HCT116 (cell line): ENCODE results near the gene YBX1. TPM values are rescaled to one million over a fixed set of nuclear protein-coding genes. Genes with fewer than 3 reads are reported as not detected.
"Not testable (repeated sequence)": the region's sequence is repeated elsewhere in the genome, so short reads cannot be mapped to it uniquely, and the experiment has no call there.

ENCODE experiments used
- ATAC-seq: fragments of 200-7000 bp; cut with Tn5 transposase; 2 replicates; pipeline ENCODE4 v1.9.1; 2020; ENCODE audit warnings: mild to moderate bottlenecking, moderate library complexity
- BruUV-seq: library from RNA; stranded (reverse); fragments of 400-500 nt; replicated peaks from 2 replicates; lab custom pipeline; 2021; lab: Mats Ljungman, UMichigan
- CTCF ChIA-PET: fragments of 300-600 bp; sonication (Branson Sonifier 250); formaldehyde crosslinking; loops from one replicate; lab custom pipeline; 2021; ENCODE audit warnings: antibody characterized with exemption; lab: Charles Lee
- POLR2A ChIA-PET: fragments of 300-600, 350-600 bp; sonication (Branson Sonifier 250); formaldehyde crosslinking; loops from one replicate; lab custom pipeline; 2021; ENCODE audit warnings: antibody characterized with exemption; lab: Charles Lee
- RAD21 ChIA-PET, 2 experiments: fragments of 300-600 bp; sonication (Branson Sonifier 250); formaldehyde crosslinking; loops; one replicate each; lab custom pipeline; 2023; ENCODE audit warnings: low total read pairs in 2 of 2; ENCODE audit not compliant: uncharacterized antibody in 2 of 2, unreplicated experiment in 2 of 2, low non-redundant PET in 1 of 2; lab: Charles Lee
- DNase-seq: peaks from one replicate; pipeline ENCODE4 v3.0.0-alpha.2; 2010; ENCODE audit warnings: low read depth, low spot score
- H2AFZ ChIP-seq: fragments of 200-600 bp; shearing (Covaris generic), sonication (generic); 2 replicates; pipeline ENCODE4 v1.6.1; 2017; ENCODE audit warnings: low read depth, mixed run types, mixed read lengths, antibody characterized with exemption, low read length; ENCODE audit not compliant: poor library complexity, severe bottlenecking
- H3K27ac ChIP-seq: 2 replicates; pipeline ENCODE4 v1.5.1; 2012; ENCODE audit warnings: low read depth, low read length
- H3K27me3 ChIP-seq: fragments of 200-600 bp; sonication (generic); 2 replicates; pipeline ENCODE4 v1.6.1; 2016; ENCODE audit warnings: mixed run types, low read length, mixed read lengths; ENCODE audit not compliant: insufficient read depth
- H3K36me3 ChIP-seq, 2 experiments: fragments of 200-500 bp in 1 of 2; fragments of 200-600 bp in 1 of 2; sonication (Bioruptor generic) in 1 of 2; sonication (generic) in 1 of 2; 2 replicates each; pipeline versions ENCODE4 v1.5.1 to v1.6.1; 2014 to 2016; ENCODE audit warnings: low read length in 2 of 2, inconsistent platforms in 1 of 2, mixed read lengths in 1 of 2, mixed run types in 1 of 2; ENCODE audit not compliant: insufficient read depth in 2 of 2, control insufficient read depth in 1 of 2
- H3K4me1 ChIP-seq, 2 experiments: fragments of 200-600 bp in 1 of 2; sonication (generic) in 1 of 2; 2 replicates each; pipeline versions ENCODE4 v1.5.1 to v1.6.1; 2012 to 2017; ENCODE audit warnings: low read length in 2 of 2, inconsistent platforms in 1 of 2, mild to moderate bottlenecking in 1 of 2, mixed read lengths in 1 of 2, mixed run types in 1 of 2, moderate library complexity in 1 of 2; ENCODE audit not compliant: insufficient read depth in 2 of 2, control insufficient read depth in 1 of 2
- H3K4me2 ChIP-seq: fragments of 200-600 bp; sonication (generic); 2 replicates; pipeline ENCODE4 v1.6.1; 2017; ENCODE audit warnings: mixed run types, low read length, mixed read lengths
- H3K4me3 ChIP-seq, 2 experiments: fragments of 200-600 bp in 1 of 2; sonication (generic) in 1 of 2; replicated peaks in 1 of 2; 2 replicates each; pipeline ENCODE4 v1.5.1; 2011 to 2016; ENCODE audit warnings: low read length in 2 of 2, control low read depth in 1 of 2, low read depth in 1 of 2, mild to moderate bottlenecking in 1 of 2, mixed read lengths in 1 of 2, mixed run types in 1 of 2
- H3K79me2 ChIP-seq: fragments of 200-600 bp; sonication (generic); 2 replicates; pipeline ENCODE4 v1.6.1; 2017; ENCODE audit warnings: mild to moderate bottlenecking, mixed run types, low read length, moderate library complexity, mixed read lengths; ENCODE audit not compliant: insufficient read depth
- H3K9ac ChIP-seq: fragments of 200-600 bp; sonication (generic); 2 replicates; pipeline ENCODE4 v1.6.1; 2016; ENCODE audit warnings: low read length, mixed read lengths
- H3K9me2 ChIP-seq: fragments of 200-600 bp; sonication (generic), shearing (Covaris generic); 2 replicates; pipeline ENCODE4 v1.6.1; 2017; ENCODE audit warnings: mixed run types, mild to moderate bottlenecking, moderate library complexity; ENCODE audit not compliant: insufficient read depth
- H3K9me3 ChIP-seq, 2 experiments: fragments of 200-500 bp in 1 of 2; fragments of 200-600 bp in 1 of 2; sonication (Bioruptor generic) in 1 of 2; sonication (generic) in 1 of 2; 2 replicates each; pipeline ENCODE4 v1.6.1; 2014 to 2017; ENCODE audit warnings: low read length in 2 of 2, mixed read lengths in 2 of 2, inconsistent platforms in 1 of 2, low read depth in 1 of 2, mild to moderate bottlenecking in 1 of 2, mixed run types in 1 of 2, moderate library complexity in 1 of 2; ENCODE audit not compliant: control insufficient read depth in 1 of 2, insufficient read depth in 1 of 2
- H4K20me1 ChIP-seq: fragments of 200-600 bp; sonication (generic), shearing (Covaris generic); 2 replicates; pipeline ENCODE4 v1.6.1; 2017; ENCODE audit warnings: mixed run types, mild to moderate bottlenecking, moderate library complexity; ENCODE audit not compliant: insufficient read depth
- CEBPB ChIP-seq: IDR thresholded peaks from 2 replicates; pipeline ENCODE4 v1.6.1; 2012; ENCODE audit warnings: low read depth
- EGR1 ChIP-seq: IDR thresholded peaks from 2 replicates; pipeline ENCODE4 v1.6.1; 2012; ENCODE audit warnings: low read depth
- intact Hi-C: fragments of 100-400 bp; cut with micrococcal nuclease; formaldehyde crosslinking; loops from 2 replicates; pipeline ENCODE4 v1.10.0; 2022
- total RNA-seq: library from RNA; stranded (reverse); gene quantifications from one replicate; pipeline ENCODE4 v1.2.1, GENCODE V29; 2021; ENCODE audit not compliant: unreplicated experiment
- TF ChIP-seq, protein P1 (sequence below): IDR thresholded peaks from 2 replicates; pipeline ENCODE4 v1.6.1; 2012; ENCODE audit warnings: low read depth

Gene YBX1
- total RNA-seq, 1 experiment from 2014 or later: 1,009 TPM

DNA sequence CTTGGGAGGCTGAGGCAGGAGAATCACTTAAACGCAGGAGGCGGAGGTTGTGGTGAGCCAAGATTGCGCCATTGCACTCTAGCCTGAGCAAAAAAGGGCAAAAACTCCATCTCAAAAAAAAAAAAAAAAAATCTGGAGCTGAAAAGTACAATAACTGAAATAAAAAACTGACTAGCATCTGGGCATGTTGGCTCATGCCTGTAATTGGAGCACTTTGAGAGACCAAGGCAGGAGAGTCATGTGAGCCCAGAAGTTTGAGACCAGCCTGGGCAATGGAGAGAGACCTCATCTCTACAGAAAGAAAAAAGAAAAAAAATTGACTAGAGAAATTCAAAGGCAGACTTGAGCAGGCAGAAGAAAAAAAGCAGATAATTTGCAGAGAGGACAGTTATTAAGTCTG lies 39.7 kb downstream of the YBX1 start:
- Histone ChIP-seq H3K9ac (no peak overlapping the region), H3K27ac (no peak overlapping the region), H4K20me1 (no peaks in the 10 kb centered on the region), H3K27me3 (no peaks in the 10 kb centered on the region), H3K36me3 (no peaks in the 10 kb centered on the region), H3K79me2 (no peaks in the 10 kb centered on the region), H3K4me3 (no peak overlapping the region), H3K9me3 (no peaks in the 10 kb centered on the region), H3K4me2 (no peak overlapping the region), H3K9me2 (no peaks in the 10 kb centered on the region), H2AFZ (no peak overlapping the region), H3K4me1 (peaks cover 0 to 4% of the 10 kb centered on the region in 2 experiments; a peak in 1 of 4 replicates)
- ChIA-PET POLR2A (no interaction called here), RAD21 (no interaction called here), CTCF (no interaction called here)
- no TSS peak for BruUV-seq
- no peak for TF ChIP-seq EGR1
- TF ChIP-seq, protein P1, sequence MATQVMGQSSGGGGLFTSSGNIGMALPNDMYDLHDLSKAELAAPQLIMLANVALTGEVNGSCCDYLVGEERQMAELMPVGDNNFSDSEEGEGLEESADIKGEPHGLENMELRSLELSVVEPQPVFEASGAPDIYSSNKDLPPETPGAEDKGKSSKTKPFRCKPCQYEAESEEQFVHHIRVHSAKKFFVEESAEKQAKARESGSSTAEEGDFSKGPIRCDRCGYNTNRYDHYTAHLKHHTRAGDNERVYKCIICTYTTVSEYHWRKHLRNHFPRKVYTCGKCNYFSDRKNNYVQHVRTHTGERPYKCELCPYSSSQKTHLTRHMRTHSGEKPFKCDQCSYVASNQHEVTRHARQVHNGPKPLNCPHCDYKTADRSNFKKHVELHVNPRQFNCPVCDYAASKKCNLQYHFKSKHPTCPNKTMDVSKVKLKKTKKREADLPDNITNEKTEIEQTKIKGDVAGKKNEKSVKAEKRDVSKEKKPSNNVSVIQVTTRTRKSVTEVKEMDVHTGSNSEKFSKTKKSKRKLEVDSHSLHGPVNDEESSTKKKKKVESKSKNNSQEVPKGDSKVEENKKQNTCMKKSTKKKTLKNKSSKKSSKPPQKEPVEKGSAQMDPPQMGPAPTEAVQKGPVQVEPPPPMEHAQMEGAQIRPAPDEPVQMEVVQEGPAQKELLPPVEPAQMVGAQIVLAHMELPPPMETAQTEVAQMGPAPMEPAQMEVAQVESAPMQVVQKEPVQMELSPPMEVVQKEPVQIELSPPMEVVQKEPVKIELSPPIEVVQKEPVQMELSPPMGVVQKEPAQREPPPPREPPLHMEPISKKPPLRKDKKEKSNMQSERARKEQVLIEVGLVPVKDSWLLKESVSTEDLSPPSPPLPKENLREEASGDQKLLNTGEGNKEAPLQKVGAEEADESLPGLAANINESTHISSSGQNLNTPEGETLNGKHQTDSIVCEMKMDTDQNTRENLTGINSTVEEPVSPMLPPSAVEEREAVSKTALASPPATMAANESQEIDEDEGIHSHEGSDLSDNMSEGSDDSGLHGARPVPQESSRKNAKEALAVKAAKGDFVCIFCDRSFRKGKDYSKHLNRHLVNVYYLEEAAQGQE: no peak
- TF ChIP-seq CEBPB: no peak
- DNase-seq (no peak), ATAC-seq (no peak)
- intact Hi-C loops: no loop called here

GRCh38 chr1:42722403-42722802 lies 40.2 kb downstream of the YBX1 start:
- RAD21 ChIA-PET, BruUV-seq, H3K27me3 ChIP-seq, H3K79me2 ChIP-seq, POLR2A ChIA-PET, CTCF ChIA-PET, intact Hi-C loops, ATAC-seq, H4K20me1 ChIP-seq, H3K36me3 ChIP-seq, DNase-seq, H2AFZ ChIP-seq, H3K9me2 ChIP-seq, H3K4me1 ChIP-seq, H3K27ac ChIP-seq, H3K9me3 ChIP-seq, H3K9ac ChIP-seq, H3K4me2 ChIP-seq, H3K4me3 ChIP-seq: not testable (repeated sequence)
